ENCODE data around the gene LYZL6.

DNA sequence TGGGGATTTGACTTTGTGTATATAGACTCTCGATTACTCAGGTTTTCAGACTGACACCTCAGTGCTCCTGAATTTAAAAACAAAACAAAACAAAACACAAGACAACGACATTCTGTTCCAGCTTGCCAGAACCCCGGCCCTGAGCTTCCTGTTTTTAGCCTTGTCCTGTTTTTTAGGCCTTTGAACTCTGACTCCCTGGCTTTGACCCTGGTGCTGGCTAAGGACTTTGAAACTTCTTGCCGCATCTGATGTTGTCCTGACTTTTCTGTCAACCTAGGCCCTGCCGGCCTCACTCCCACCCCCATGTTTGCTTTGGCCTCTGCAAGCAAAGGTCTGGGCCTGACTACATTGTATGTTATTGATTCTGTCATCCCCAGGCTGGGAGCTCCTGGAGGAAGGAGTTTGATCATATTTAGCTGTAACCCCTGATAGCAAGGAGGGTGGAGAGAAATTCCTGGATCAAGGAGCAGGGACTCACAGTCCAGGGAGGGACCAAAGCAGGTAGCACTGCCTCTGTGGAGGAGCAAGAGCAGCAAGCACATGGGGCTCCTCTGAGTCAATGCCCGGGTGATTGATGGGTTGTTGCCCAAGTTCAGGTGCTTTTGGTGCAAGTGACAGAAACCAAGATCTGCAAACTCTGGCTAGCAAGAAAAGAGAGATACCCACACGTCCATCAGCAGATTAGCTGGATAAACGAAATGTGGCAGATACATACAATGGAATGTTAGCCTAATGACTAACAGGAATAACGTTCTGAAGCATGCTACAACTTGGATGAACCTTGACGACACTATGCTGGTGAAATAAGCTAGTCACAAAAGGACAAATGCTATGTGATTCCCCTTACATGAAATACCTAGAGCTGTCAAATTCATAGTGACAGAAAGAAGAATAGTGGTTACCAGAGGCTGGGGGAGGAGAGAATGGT is 30.1 kb upstream of the LYZL6 start:
- TF ChIP-seq, protein P1, sequence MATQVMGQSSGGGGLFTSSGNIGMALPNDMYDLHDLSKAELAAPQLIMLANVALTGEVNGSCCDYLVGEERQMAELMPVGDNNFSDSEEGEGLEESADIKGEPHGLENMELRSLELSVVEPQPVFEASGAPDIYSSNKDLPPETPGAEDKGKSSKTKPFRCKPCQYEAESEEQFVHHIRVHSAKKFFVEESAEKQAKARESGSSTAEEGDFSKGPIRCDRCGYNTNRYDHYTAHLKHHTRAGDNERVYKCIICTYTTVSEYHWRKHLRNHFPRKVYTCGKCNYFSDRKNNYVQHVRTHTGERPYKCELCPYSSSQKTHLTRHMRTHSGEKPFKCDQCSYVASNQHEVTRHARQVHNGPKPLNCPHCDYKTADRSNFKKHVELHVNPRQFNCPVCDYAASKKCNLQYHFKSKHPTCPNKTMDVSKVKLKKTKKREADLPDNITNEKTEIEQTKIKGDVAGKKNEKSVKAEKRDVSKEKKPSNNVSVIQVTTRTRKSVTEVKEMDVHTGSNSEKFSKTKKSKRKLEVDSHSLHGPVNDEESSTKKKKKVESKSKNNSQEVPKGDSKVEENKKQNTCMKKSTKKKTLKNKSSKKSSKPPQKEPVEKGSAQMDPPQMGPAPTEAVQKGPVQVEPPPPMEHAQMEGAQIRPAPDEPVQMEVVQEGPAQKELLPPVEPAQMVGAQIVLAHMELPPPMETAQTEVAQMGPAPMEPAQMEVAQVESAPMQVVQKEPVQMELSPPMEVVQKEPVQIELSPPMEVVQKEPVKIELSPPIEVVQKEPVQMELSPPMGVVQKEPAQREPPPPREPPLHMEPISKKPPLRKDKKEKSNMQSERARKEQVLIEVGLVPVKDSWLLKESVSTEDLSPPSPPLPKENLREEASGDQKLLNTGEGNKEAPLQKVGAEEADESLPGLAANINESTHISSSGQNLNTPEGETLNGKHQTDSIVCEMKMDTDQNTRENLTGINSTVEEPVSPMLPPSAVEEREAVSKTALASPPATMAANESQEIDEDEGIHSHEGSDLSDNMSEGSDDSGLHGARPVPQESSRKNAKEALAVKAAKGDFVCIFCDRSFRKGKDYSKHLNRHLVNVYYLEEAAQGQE (IDR thresholded peaks at IDR 0.05; ENCODE audit: low read depth), result no peak
- no peak for TF ChIP-seq RAD21 (IDR thresholded peaks at IDR 0.05; ENCODE audit: low read depth)
- TF ChIP-seq NFIC (IDR thresholded peaks at IDR 0.05), result no peak
- TF ChIP-seq TAF1 (IDR thresholded peaks at IDR 0.05; ENCODE audit: low read depth), result no peak
- TF ChIP-seq, protein P2, sequence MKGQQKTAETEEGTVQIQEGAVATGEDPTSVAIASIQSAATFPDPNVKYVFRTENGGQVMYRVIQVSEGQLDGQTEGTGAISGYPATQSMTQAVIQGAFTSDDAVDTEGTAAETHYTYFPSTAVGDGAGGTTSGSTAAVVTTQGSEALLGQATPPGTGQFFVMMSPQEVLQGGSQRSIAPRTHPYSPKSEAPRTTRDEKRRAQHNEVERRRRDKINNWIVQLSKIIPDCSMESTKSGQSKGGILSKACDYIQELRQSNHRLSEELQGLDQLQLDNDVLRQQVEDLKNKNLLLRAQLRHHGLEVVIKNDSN (IDR thresholded peaks at IDR 0.05), result no peak
- TF ChIP-seq YY1 (IDR thresholded peaks at IDR 0.05; ENCODE audit: low read depth), result no peak
- TF ChIP-seq, protein P3, sequence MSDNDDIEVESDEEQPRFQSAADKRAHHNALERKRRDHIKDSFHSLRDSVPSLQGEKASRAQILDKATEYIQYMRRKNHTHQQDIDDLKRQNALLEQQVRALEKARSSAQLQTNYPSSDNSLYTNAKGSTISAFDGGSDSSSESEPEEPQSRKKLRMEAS (IDR thresholded peaks at IDR 0.05), result no peak
- TF ChIP-seq CEBPB (IDR thresholded peaks at IDR 0.05), result no peak
- TF ChIP-seq TEAD4 (IDR thresholded peaks at IDR 0.05), result no peak
- TF ChIP-seq EP300 (IDR thresholded peaks at IDR 0.05; ENCODE audit: borderline replicate concordance), result no peak
